ENCODE data around the gene PCBP4.
A peak's percentile ranks its signal among the peaks of the same experiment; 100 is the strongest.

Gene PCBP4

DNA sequence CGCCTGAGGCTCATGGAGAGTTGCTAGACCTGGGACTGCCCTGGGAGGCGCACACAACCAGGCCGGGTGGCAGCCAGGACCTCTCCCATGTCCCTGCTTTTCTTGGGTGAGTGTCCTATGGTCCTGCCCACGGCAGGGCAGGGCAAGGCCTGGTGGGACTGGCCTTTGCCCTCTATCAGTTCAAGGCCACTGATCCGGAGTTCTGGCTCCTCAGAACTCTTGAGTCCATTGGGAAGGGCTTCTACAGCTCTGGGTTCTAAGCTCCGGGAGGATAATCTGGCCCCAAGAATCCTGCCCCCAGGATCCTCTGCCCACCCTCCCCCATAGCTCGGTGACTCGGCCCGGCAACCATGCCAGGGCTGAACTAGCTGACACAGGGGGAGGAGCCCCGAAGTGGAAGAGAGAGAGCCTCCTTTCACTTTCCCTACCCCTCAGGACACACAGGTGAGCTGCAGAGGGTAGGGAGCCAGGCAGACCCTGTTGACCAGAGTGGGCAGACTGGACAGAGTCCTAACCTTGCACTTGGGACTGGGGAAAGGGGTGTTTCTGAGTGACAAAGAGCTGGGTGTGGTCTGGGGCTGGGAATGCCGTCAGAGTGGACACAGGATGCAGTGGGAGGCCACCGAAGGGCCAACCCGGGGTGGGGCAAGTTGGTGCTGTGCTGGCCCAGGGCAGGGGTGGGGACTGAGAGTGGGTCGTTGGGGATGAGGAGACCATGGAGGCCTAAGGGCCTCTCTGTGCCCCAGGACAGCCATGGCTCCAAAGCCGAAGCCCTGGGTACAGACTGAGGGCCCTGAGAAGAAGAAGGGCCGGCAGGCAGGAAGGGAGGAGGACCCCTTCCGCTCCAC is 24.4 kb downstream of the PCBP4 start:
- H3K27ac ChIP-seq: peak overlapping the region; percentile 77
- no peak for DNase-seq (ENCODE audit: low read depth, low spot score)

DNA sequence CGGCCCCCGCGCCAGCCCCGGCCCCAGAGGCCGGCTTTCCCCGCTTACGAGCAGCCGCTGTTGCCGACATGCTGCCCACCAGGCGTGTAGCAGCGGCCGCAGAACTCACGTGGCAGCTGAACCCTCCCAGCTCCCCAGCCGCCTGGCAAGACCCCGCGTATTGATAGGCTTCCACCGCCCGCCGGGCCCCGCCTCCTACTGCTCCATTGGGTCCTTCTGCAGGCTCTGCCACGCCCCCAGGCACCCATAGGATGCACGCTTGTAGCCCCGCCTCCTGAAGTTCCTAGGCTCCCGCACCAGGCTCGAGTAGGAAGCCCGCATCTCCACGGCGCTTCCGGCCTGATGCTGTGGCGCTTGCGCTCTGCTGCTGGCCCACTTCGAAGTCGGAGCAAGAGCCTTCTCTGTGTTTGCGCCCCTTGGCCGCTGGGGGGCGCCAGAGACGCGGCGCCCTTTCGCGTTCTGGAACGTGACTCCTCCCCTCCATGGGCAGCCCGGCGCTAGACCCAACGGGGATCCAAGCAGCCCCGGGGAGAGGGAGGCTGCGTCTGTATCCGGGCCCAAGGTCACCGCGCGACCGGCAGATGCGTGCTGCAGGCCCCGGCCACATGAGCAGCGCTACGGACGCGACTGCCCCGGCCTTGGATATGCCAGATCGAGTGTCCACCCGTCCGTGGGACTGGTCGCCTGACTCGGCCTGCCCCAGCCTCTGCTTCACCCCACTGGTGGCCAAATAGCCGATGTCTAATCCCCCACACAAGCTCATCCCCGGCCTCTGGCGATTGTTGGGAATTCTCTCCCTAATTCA is 25.3 kb downstream of the PCBP4 start, which contains the start of the genes PARP3 and RRP9:
Gene PARP3 (plus strand): TSS at position 566 of the 805 bp plus-strand sequence. CDS start 993 bp downstream, outside the sequence.
Gene RRP9 (minus strand): TSS at position 107 of the 805 bp plus-strand sequence. CDS start 37 bp downstream, at position 70.
- DNase-seq (ENCODE audit: low read depth, low spot score): peak; percentile 99
- peak within 1 kb of the TSS; percentile 77 for H3K27ac ChIP-seq

DNA sequence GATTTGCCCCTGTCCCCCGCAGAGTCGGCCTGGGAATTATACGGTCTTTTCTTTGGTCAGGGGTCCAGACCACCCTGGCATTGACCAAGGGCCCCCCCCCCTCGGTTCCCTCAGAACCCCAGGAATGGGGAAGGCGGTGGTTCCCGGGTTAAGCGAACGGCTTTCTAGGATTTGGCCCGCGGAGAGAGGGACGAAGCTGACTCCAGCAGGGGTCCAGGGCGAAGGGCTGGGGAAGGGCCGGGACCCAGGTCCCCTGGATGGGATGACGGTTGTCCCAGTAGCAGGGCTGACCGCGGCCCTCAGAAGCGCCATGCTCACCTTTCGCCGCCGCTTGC is 25.8 kb downstream of the PCBP4 start:
- DNase-seq (ENCODE audit: low read depth, low spot score): no peak
- H3K27ac ChIP-seq: no peak overlapping the region

DNA sequence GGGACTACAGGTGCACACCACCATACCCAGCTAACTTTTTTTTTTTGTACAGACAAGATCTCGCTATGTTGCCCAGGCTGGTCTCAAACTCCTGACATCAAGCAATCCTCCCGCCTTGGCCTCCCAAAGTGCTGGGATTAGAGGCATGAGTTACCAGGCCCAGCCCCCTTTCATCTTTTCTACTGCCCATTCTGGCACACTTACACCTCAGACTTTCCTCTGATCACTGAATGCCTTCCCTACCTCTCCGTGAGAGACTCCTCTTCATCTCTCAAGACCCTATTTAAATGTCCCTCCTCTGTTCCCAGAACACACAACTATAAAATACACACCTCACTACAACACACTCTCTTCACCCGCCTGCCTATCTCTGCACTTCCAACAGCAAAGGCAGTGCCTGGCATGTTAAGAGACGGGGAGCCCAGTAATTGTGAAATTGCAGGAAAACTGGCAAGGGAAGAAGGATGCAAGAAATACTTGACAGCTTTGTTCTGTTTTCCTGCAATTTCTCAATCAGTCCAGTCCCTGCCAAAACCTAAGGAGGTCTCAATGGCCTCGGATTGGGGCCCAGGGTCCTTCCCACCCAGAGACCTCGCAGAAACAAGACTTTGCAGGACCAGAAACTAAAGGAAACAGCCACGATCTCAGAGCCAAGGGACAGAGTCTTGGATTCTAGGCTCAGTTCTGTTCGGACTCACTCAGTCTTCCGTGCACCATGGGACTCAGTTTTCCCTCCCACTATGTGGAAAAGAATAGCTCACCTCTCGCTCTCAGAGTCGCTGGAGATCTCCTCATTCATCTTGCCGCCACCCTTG is 26.4 kb downstream of the PCBP4 start:
- H3K27ac ChIP-seq: no peak overlapping the region
- DNase-seq (ENCODE audit: low read depth, low spot score): no peak

DNA sequence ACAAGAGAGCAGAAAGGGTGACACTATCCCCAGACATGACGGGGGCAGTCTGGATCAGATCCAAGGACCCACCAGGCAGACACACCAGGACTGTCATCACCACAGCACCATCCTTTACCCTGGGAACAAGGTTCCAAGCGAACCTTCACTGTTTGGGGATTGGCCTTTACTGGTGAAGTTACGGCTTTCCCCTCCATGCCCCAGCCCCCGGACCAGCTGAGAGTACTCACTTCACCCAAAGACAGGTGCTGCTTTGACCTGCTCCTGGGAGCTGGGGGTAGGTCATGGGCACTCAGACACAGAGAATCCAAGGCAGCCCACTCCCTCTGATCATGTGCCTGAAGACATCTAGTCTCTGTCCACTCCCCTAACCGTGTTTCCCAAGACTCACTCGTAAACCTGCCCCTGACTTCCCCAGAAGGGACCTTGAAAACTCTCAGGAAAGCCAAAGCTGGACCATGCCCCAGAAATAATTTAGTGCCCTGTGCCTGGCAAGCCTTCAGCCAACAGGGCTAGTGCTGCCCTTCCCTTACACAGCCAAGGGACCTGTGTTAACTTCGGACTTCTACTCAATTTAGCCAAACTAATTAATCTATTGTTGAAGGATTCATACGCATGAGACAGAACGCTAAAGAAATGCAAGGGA is 28.4 kb downstream of the PCBP4 start:
- DNase-seq (ENCODE audit: low read depth, low spot score): no peak
- no peak overlapping the region for H3K27ac ChIP-seq

DNA sequence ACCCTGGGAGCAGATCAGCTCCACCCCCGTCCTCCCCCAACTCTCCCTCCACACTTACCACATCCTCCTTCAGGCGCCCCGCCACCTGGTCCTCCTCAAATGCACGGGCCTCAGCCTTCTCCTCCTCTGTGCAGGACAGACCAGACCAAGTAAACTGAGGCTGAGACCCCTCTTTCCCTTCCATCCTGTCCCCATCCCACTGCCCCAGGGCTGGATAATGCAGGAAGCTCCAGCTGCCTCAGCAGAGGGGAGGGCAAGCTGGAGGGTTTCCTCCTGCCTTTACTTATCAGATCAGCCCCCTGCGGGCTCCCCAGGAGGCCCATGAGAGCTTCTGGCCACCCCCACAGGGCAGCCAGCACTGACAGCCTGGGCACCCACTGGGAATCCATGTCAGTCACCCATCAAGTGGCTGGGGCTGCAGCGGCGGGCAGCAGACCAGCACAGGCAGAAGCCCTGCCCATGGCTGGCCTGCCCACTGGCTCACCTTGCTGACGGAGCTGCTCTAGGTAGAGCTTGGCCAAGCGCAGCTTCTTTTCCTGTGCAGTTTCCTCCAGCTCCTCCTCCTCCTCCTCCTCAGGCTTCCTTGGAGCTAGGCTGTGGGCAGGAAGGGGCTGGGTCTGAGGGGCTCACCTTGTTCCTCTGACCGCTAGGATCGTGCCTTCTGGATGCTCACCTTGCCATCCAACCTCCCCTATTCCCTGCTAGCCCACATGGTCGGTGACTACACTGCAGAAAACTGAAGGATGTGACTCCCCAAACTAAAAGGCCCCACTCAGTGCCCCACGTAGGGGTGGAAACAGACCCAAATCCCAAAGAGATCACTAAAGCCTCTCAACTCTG is 29.4 kb downstream of the PCBP4 start:
- H3K27ac ChIP-seq: no peak overlapping the region
- DNase-seq (ENCODE audit: low read depth, low spot score): no peak

DNA sequence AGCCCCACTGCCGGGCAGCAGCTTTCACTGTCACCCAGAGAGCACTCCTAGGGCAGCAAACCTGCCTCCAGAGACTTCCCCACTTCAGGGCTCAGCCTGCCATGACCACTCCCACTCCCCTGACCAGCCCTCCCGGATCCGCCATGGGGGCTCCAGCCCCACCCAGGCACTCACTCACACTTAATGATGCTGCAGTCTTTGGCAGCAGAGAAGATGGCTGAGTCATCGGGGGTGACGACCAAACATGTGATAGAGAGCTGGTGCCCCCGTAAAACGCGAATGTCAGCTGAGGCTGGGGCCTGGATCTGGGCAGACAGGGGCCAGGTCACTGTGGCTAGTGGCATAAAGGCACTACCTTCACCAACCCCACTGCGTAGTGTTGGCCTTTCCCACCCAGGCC is 30.2 kb downstream of the PCBP4 start:
- no peak for DNase-seq (ENCODE audit: low read depth, low spot score)
- H3K27ac ChIP-seq: no peak overlapping the region

DNA sequence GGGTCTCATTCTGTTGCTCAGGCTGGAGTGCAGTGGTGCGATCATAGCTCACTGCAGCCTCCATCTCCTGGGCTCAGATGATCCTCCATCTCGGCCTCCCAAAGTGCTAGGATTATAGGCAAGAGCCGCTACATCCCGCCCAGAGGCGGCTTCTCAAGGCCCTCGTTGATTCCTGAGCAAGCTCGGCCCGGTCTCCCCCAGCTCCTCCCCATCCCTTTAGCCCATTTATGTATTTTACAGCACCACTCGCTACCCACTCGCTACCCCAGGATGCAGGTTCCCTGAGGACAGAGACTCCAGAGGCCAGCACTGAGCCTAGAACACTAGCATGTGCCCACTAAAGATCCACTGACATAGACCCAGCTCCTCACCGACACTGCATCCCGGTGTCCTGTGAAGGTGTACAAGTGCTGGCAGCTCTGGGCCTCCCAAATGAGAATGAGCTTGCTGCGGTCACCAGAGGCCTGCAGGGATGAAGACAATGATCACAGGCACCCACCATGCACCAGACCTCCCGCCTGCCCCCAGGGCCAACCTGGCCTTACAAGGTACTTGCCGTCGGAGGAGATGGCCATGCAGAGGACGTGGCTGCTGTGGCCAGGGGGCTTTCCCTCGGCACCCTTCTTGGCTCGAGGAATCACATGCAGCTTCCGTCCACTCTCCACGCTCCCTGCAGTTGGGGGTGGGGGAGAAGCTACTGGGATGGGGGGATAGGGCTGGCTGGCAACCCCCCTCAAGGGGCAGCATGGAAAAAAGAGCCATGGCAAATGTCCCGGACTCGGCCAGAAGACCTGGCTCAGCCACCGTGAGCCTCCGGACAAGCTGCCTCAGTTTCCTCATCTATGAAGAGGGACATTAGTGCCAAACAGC is 31.1 kb downstream of the PCBP4 start:
- H3K27ac ChIP-seq: no peak overlapping the region
- DNase-seq (ENCODE audit: low read depth, low spot score): no peak

DNA sequence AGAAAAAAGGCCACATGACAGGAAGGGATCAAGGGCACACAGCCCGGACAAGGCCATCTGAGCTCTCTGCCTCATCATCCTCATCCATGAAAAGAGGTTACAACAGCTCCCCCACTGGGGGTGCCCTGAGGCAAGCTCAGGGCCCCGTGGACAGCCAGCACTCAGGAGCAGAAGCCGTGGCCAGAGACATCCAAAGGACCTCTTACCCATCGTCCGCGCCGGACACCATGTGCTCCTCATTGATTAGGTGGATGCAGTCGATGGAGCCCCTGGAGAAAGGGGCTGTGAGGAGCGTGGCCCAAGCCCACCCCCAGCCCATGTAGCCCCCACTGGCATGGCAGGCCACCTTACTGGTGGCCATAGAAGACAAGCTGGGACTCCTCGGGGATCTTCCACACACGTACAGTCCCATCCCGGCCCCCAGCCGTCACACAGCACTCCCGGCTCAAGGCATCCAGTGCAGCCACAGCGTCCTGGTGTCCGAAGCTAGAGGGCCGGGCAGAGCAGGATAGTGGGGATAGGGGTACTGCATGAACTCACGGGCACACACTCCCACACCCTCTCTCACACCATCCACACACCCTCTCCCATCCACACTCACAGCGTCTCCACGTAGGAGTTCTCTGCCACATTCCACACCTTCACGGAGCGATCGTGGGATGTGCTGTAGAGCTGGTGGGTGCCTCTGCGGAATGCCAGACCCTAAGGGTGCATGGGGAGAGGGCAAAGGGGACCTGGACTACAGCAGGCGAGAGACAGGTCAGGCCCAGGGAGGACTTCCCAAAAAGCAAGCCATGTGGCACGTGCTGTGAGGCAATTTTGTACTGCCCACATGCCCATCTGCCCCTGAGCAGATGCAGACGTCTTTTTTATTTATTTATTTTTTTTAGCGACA is 32.0 kb downstream of the PCBP4 start:
- no peak for DNase-seq (ENCODE audit: low read depth, low spot score)
- H3K27ac ChIP-seq: no peak overlapping the region

DNA sequence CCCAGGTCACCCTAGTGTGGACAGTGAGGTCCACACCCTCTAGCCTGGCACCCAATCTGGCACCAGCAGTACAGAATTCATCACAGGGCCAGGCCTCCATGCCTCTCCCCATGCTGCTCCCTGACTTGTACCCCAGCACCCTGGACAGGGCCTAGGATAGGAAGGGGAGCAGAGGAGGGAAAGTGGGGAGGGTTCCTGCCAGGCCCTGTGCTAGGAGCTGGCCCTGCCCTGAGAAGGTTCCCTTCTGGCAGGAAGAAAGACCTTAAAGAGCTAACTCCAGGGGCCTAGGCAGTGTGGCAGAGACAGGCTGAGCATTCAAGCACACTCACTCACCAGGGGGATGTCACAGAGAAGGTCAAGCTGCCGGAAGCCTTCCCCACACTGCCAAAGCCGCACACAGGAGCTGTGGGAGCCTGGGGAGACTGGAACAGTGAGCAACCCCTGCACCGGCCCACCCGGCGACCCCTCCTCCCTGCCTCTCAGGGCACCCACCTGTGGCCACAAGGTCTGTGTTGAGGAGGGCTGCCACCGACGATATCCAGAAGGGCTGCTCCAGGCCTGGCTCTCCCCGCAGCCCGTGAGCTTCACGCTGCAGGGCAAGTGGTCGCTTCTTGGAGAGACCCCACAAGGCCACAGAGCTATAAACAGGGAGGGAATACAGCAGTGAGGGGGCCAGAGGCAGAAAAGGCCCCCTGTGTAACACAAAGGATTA is 33.0 kb downstream of the PCBP4 start:
- H3K27ac ChIP-seq: no peak overlapping the region
- no peak for DNase-seq (ENCODE audit: low read depth, low spot score)

DNA sequence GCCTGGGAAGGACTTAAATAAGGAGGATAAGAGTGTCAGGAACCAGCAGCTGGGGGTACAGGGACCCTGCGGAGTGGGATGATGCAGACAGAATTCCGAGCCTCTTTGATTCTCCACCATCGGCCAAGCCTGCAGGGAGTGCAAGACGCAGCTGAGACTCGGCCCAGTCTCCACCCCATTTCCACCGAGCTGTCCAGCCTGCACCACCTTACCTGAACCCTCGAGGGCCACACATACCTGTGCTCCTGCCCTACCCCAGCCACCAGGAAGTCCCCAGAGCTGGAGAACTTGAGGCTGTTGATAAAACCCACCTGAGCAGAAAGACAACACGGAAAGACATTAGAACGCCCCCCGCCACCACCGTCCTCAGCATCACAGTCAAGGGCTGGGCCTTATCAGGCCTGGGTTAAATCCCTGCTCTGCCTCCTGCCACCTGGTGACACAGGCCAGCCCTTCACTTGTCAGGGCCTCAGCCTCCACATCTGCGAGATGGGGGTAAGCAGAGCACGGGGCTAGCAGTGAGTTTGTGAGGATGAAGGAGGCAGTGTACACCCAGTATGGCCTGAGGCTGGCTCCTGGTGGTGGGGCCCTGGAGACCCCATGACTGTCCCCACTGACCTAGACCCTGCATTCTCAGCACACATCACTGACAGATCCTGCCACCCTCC is 33.6 kb downstream of the PCBP4 start:
- H3K27ac ChIP-seq: no peak overlapping the region
- DNase-seq (ENCODE audit: low read depth, low spot score): no peak

DNA sequence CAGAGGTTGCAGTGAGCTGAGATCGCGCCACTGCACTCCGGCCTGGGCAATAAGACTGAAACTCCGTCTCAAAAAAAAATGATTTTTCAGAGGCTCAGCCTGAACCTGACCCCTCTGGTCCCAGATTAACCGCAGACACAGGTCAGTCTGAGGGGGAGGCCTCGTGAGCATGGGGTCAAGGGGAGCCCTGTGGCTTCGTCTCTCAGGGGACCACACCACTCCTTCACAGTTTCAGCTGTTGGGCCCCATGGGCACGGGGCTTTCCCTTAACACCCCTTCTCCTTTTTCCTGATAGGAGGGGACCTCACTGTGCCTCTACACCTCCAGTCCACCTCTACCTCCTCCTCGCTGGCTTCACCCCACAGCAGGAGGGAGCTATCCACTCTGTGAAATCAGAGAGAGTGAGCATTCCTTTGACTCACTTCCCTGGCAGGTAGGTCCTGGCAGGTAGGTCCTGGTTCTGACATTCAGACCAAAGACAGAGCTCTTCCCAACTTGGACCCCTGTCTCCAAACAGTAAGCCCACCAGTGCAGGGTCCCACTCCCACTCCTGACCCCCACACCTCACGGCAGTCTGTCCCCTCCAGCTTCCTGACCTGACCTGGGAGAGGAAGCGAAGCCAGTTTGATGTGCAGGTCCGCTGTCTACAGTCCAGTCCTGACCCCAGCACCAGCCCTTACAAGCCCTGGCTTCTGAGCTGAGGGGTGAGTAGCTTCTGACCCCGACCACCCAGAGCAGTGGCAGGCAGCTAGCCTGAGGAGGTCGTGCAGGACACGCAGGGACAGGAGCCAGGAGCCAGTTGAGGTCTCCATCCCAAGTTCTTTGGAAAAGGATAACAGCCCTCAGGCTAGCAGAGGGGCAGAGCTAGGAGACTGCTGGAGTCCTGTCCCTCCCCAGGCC is 34.5 kb downstream of the PCBP4 start:
- no peak for DNase-seq (ENCODE audit: low read depth, low spot score)

DNA sequence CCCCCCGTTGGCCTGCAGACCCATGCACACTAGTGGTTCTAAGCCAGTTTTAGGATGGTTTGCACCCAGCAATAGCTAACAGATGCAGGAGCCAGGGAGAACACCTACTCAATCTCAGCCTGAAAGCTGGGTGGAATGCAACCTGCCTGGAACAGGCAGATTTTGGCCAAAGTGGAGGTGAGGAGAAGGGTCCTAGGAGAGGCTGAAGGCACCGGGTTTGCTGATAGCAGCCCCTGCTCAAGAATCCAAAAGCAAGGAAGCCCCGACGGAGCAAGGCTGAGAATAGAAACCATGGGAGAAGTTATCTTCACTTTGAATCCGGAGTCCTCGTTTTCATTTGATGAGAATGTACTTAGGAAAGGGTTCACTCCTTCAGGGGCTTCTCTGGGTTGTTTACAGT is 35.5 kb downstream of the PCBP4 start:
- no peak overlapping the region for H3K27ac ChIP-seq
- no peak for DNase-seq (ENCODE audit: low read depth, low spot score)

More for the DNA sequence above, 34.5 kb downstream of the PCBP4 start:
- no peak overlapping the region for H3K27ac ChIP-seq

DNA sequence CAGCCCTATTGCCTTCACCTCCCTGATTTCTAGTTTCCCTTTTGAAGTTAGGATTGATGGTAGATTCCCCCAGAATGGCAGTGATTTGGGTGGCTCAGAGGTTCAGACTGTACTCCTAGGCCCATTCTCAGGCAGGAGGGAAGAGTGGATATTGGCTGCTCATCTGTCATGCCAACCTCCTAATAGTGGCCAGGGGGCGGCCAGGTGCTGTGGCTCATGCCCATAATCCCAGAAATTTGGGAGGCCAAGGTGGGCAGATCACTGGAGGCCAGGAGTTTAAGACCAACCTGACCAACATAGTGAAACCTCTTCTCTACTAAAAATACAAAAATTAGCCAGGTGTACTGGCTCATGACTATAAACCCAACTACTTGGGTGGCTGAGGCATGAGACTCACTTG is 36.8 kb downstream of the PCBP4 start:
- no peak for DNase-seq (ENCODE audit: low read depth, low spot score)
- H3K27ac ChIP-seq: no peak overlapping the region

DNA sequence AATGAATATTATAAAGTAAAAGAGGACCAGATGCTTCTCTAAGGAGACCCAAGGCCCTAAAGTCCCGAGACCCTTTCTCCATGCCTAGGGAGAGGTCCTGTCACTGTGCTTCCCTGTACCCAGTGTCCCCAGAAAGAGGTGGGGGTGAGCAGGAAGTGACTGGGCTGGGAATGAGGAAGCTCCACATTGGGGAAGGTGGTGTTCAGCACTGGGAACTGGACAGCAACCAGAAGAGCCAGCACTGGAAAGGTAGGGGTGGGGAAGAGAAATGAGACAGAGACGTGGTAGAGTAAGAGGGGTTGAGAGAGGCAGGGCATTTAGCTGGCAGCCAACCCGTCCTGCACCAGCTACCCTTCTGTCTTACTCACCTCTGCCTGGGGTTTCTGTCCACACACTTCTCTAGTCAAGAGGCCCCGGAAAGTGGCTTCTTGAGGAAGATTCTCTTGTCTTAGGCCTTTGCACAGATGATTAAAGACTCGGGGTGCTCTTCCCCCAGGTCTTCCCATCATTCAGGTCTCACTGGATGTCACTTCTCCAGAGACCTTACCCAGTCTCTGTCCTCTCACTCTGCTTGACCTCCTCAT is 37.7 kb downstream of the PCBP4 start:
- DNase-seq (ENCODE audit: low read depth, low spot score): no peak
- no peak overlapping the region for H3K27ac ChIP-seq
